HCT116 (cell line): Measurements from ENCODE around the gene MXI1. TPM values are rescaled to one million over a fixed set of nuclear protein-coding genes. Genes with fewer than 3 reads are reported as not detected.
"Not testable (repeated sequence)": the region's sequence is repeated elsewhere in the genome, so short reads cannot be mapped to it uniquely, and the experiment has no call there.

Source experiments
- ATAC-seq: fragments of 200-7000 bp; cut with Tn5 transposase; 2 replicates; pipeline ENCODE4 v1.9.1; 2020; ENCODE audit warnings: mild to moderate bottlenecking, moderate library complexity
- BruUV-seq: library from RNA; stranded (reverse); fragments of 400-500 nt; replicated peaks from 2 replicates; lab custom pipeline; 2021; lab: Mats Ljungman, UMichigan
- CTCF ChIA-PET: fragments of 300-600 bp; sonication (Branson Sonifier 250); formaldehyde crosslinking; loops from one replicate; lab custom pipeline; 2021; ENCODE audit warnings: antibody characterized with exemption; lab: Charles Lee
- POLR2A ChIA-PET: fragments of 300-600, 350-600 bp; sonication (Branson Sonifier 250); formaldehyde crosslinking; loops from one replicate; lab custom pipeline; 2021; ENCODE audit warnings: antibody characterized with exemption; lab: Charles Lee
- RAD21 ChIA-PET, 2 experiments: fragments of 300-600 bp; sonication (Branson Sonifier 250); formaldehyde crosslinking; loops; one replicate each; lab custom pipeline; 2023; ENCODE audit warnings: low total read pairs in 2 of 2; ENCODE audit not compliant: uncharacterized antibody in 2 of 2, unreplicated experiment in 2 of 2, low non-redundant PET in 1 of 2; lab: Charles Lee
- DNase-seq: peaks from one replicate; pipeline ENCODE4 v3.0.0-alpha.2; 2010; ENCODE audit warnings: low read depth, low spot score
- H2AFZ ChIP-seq: fragments of 200-600 bp; shearing (Covaris generic), sonication (generic); 2 replicates; pipeline ENCODE4 v1.6.1; 2017; ENCODE audit warnings: low read depth, mixed run types, mixed read lengths, antibody characterized with exemption, low read length; ENCODE audit not compliant: poor library complexity, severe bottlenecking
- H3K27ac ChIP-seq: 2 replicates; pipeline ENCODE4 v1.5.1; 2012; ENCODE audit warnings: low read depth, low read length
- H3K27me3 ChIP-seq: fragments of 200-600 bp; sonication (generic); 2 replicates; pipeline ENCODE4 v1.6.1; 2016; ENCODE audit warnings: mixed run types, low read length, mixed read lengths; ENCODE audit not compliant: insufficient read depth
- H3K36me3 ChIP-seq, 2 experiments: fragments of 200-500 bp in 1 of 2; fragments of 200-600 bp in 1 of 2; sonication (Bioruptor generic) in 1 of 2; sonication (generic) in 1 of 2; 2 replicates each; pipeline versions ENCODE4 v1.5.1 to v1.6.1; 2014 to 2016; ENCODE audit warnings: low read length in 2 of 2, inconsistent platforms in 1 of 2, mixed read lengths in 1 of 2, mixed run types in 1 of 2; ENCODE audit not compliant: insufficient read depth in 2 of 2, control insufficient read depth in 1 of 2
- H3K4me1 ChIP-seq, 2 experiments: fragments of 200-600 bp in 1 of 2; sonication (generic) in 1 of 2; 2 replicates each; pipeline versions ENCODE4 v1.5.1 to v1.6.1; 2012 to 2017; ENCODE audit warnings: low read length in 2 of 2, inconsistent platforms in 1 of 2, mild to moderate bottlenecking in 1 of 2, mixed read lengths in 1 of 2, mixed run types in 1 of 2, moderate library complexity in 1 of 2; ENCODE audit not compliant: insufficient read depth in 2 of 2, control insufficient read depth in 1 of 2
- H3K4me2 ChIP-seq: fragments of 200-600 bp; sonication (generic); 2 replicates; pipeline ENCODE4 v1.6.1; 2017; ENCODE audit warnings: mixed run types, low read length, mixed read lengths
- H3K4me3 ChIP-seq, 2 experiments: fragments of 200-600 bp in 1 of 2; sonication (generic) in 1 of 2; replicated peaks in 1 of 2; 2 replicates each; pipeline ENCODE4 v1.5.1; 2011 to 2016; ENCODE audit warnings: low read length in 2 of 2, control low read depth in 1 of 2, low read depth in 1 of 2, mild to moderate bottlenecking in 1 of 2, mixed read lengths in 1 of 2, mixed run types in 1 of 2
- H3K79me2 ChIP-seq: fragments of 200-600 bp; sonication (generic); 2 replicates; pipeline ENCODE4 v1.6.1; 2017; ENCODE audit warnings: mild to moderate bottlenecking, mixed run types, low read length, moderate library complexity, mixed read lengths; ENCODE audit not compliant: insufficient read depth
- H3K9ac ChIP-seq: fragments of 200-600 bp; sonication (generic); 2 replicates; pipeline ENCODE4 v1.6.1; 2016; ENCODE audit warnings: low read length, mixed read lengths
- H3K9me2 ChIP-seq: fragments of 200-600 bp; sonication (generic), shearing (Covaris generic); 2 replicates; pipeline ENCODE4 v1.6.1; 2017; ENCODE audit warnings: mixed run types, mild to moderate bottlenecking, moderate library complexity; ENCODE audit not compliant: insufficient read depth
- H3K9me3 ChIP-seq, 2 experiments: fragments of 200-500 bp in 1 of 2; fragments of 200-600 bp in 1 of 2; sonication (Bioruptor generic) in 1 of 2; sonication (generic) in 1 of 2; 2 replicates each; pipeline ENCODE4 v1.6.1; 2014 to 2017; ENCODE audit warnings: low read length in 2 of 2, mixed read lengths in 2 of 2, inconsistent platforms in 1 of 2, low read depth in 1 of 2, mild to moderate bottlenecking in 1 of 2, mixed run types in 1 of 2, moderate library complexity in 1 of 2; ENCODE audit not compliant: control insufficient read depth in 1 of 2, insufficient read depth in 1 of 2
- H4K20me1 ChIP-seq: fragments of 200-600 bp; sonication (generic), shearing (Covaris generic); 2 replicates; pipeline ENCODE4 v1.6.1; 2017; ENCODE audit warnings: mixed run types, mild to moderate bottlenecking, moderate library complexity; ENCODE audit not compliant: insufficient read depth
- SRF ChIP-seq: IDR thresholded peaks from 2 replicates; pipeline ENCODE4 v1.6.1; 2012; ENCODE audit warnings: low read depth
- intact Hi-C: fragments of 100-400 bp; cut with micrococcal nuclease; formaldehyde crosslinking; loops from 2 replicates; pipeline ENCODE4 v1.10.0; 2022
- total RNA-seq: library from RNA; stranded (reverse); gene quantifications from one replicate; pipeline ENCODE4 v1.2.1, GENCODE V29; 2021; ENCODE audit not compliant: unreplicated experiment

The MXI1 gene
- total RNA-seq, 1 experiment from 2014 or later: 57.0 TPM

DNA sequence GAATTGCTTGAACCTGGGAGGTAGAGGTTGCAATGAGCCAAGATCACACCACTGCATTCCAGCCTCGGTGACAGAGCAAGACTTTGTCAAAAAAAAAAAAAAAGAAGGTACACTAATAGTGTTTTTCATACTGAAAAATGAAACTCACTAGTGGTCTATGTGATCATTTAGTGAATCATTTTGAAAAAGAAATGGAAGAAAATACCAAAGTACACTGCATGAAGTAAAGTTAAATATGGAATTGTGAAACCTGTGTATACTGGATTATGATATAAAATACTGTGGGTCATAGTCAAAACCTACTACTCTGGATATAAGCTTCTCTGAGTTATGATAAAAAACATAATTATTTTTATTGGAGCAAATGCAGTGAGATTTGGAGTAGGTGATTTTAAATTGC, 42.1 kb downstream of the MXI1 start:
- CTCF ChIA-PET, H3K4me1 ChIP-seq, RAD21 ChIA-PET, H3K27ac ChIP-seq, intact Hi-C loops, H3K27me3 ChIP-seq, BruUV-seq, H3K36me3 ChIP-seq, H3K4me2 ChIP-seq, H3K9me3 ChIP-seq, POLR2A ChIA-PET, H3K9me2 ChIP-seq, DNase-seq, ATAC-seq, H3K4me3 ChIP-seq, H3K79me2 ChIP-seq, H4K20me1 ChIP-seq, H3K9ac ChIP-seq, H2AFZ ChIP-seq: not testable (repeated sequence)

GRCh38 chr10:110251392-110251791, 44.0 kb downstream of the MXI1 start:
- H3K4me3 ChIP-seq, ATAC-seq, H3K9me3 ChIP-seq, H3K4me2 ChIP-seq, H3K27ac ChIP-seq, DNase-seq, H4K20me1 ChIP-seq, H3K4me1 ChIP-seq, H3K79me2 ChIP-seq, H3K27me3 ChIP-seq, BruUV-seq, RAD21 ChIA-PET, H2AFZ ChIP-seq, H3K9me2 ChIP-seq, H3K36me3 ChIP-seq, intact Hi-C loops, POLR2A ChIA-PET, H3K9ac ChIP-seq: not testable (repeated sequence)
- CTCF ChIA-PET: interaction anchor here (1.1 kb wide), 1 partner anchor 9 kb away, joined by 3 read pairs; no protein-coding TSS in a partner anchor

GRCh38 chr10:110252151-110252550, 44.7 kb downstream of the MXI1 start:
- H3K4me2 ChIP-seq: no peak overlapping the region
- intact Hi-C loops: no loop called here
- H3K79me2 ChIP-seq: no peaks in the 10 kb centered on the region
- no peaks in the 10 kb centered on the region for H3K36me3 ChIP-seq
- ChIA-PET CTCF (no interaction called here), POLR2A (no interaction called here), RAD21 (no interaction called here)
- H3K27me3 ChIP-seq: no peaks in the 10 kb centered on the region
- H3K4me1 ChIP-seq: no peaks in the 10 kb centered on the region
- no peak overlapping the region for H3K27ac ChIP-seq
- no peak for TF ChIP-seq SRF
- H3K4me3 ChIP-seq: no peak overlapping the region
- H3K9me3 ChIP-seq: no peaks in the 10 kb centered on the region
- no peaks in the 10 kb centered on the region for H4K20me1 ChIP-seq
- BruUV-seq: no TSS peak
- H3K9ac ChIP-seq: no peak overlapping the region
- DNase-seq (no peak), ATAC-seq (no peak)
- no peak overlapping the region for H2AFZ ChIP-seq
- no peaks in the 10 kb centered on the region for H3K9me2 ChIP-seq
